HG02970 (cell line): ENCODE measurements around the gene SHC2.
A peak's percentile ranks its signal among the peaks of the same experiment; 100 is the strongest.

ENCODE experiments used
- ATAC-seq: cut with Tn5 transposase; IDR thresholded peaks from one replicate; pipeline ENCODE4 v1.9.1; 2021; ENCODE audit warnings: mild to moderate bottlenecking, moderate library complexity, moderate number of reproducible peaks; ENCODE audit not compliant: unreplicated experiment, low FRiP score

SHC2 gene, protein sequence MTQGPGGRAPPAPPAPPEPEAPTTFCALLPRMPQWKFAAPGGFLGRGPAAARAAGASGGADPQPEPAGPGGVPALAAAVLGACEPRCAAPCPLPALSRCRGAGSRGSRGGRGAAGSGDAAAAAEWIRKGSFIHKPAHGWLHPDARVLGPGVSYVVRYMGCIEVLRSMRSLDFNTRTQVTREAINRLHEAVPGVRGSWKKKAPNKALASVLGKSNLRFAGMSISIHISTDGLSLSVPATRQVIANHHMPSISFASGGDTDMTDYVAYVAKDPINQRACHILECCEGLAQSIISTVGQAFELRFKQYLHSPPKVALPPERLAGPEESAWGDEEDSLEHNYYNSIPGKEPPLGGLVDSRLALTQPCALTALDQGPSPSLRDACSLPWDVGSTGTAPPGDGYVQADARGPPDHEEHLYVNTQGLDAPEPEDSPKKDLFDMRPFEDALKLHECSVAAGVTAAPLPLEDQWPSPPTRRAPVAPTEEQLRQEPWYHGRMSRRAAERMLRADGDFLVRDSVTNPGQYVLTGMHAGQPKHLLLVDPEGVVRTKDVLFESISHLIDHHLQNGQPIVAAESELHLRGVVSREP

GRCh38 chr19:460877-461720 lies at the start of gene SHC2:
TSS of gene SHC2 (minus strand) at chr19:461033. CDS start at chr19:460996, 37 bp downstream.
- no peak for ATAC-seq

GRCh38 chr19:508204-509150 lies 47.6 kb upstream of the SHC2 start:
- no peak for ATAC-seq

DNA sequence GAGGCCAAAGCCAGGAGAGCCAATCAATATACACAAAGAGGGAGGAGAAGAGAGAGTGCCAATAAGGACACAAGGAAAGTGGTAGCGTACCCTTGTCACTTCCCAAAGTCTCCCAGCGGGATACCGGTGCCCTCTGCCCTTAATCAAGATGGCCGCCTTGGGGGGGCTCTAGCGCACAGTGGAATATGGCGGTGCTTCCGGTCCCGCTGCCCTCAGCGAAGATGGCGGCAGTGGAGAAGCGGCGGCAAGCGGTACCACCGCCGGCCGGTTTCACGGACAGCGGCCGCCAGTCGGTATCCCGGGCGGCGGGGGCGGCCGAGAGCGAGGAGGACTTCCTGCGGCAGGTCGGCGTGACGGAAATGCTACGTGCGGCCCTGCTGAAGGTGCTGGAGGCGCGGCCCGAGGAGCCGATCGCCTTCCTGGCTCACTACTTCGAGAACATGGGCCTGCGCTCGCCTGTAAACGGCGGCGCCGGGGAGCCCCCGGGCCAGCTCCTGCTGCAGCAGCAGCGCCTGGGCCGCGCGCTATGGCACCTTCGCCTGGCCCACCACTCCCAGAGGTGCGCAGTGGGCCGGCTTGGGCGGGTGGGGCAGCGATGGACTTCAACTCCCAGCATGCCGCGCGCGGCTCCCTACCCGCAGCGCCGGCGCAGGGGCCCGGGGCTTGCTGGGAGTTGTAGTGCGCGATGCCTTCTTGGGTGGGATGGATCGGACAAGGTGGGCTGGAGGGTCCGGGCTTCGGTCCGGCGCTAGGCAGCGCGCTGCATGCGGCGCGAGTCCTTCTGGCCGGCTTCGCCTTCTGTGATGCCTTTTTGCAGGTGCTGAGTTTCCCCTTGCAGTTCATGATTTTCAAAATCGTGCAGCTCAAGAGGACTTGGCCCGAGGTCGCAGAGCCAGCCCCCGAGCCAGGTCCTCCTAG lies 46.7 kb upstream of the SHC2 start, which contains the start of gene TPGS1:
Gene TPGS1, plus strand, starts transcription at position 212 of the 918 bp plus-strand sequence. Its CDS starts 10 bp downstream, at position 222.
- ATAC-seq, result peak; percentile 63

DNA sequence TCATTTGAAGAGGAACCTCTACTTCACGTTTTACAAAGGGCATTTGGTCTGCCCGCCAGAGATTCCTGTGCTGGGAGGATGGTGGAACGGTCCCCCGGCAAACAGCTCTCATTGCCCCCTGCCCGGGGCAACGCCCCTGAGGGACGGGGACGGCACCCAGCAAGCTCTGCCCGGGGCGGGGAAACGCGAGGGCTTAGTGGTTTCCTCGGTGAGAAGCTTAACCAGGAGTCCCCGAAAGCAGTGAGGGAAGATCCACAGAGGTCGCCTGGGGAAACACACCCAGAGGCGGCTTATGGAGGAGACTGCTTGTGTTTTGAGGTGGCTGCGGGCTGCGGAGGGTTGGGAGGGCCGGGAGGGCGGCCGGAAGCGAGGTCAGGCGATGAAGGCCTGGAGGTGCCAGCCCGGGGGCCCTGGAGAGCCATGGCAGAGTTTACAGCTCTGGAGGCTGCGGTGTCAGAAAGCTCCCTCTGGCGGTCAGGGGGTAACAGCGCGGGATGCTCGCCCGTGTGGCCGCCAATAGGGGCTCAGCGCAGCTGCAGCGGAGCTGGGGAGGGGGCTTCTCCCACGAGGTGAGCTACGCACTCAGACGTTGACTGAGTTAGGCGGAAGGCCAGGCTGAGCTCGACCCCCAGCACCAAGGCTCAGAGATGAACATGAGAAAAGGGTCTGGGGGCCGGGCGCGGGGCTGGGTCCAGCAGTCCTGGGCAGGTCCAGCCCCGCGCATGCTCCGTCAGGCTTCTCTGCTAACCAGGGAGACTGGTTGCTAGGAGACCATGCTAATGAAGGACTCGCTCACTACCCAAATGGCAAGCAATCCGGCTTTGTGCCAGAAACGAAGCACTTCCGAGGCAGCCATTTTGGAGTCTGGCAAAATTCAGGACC lies 45.8 kb upstream of the SHC2 start:
- ATAC-seq, result peak; percentile 70

GRCh38 chr19:504616-505015 lies 43.8 kb upstream of the SHC2 start:
- ATAC-seq, result no peak

GRCh38 chr19:501646-502045 lies 40.8 kb upstream of the SHC2 start:
- no peak for ATAC-seq

- ATAC-seq, result no peak
Measured at GRCh38 chr19:498977-499623, 38.3 kb upstream of the SHC2 start.

DNA sequence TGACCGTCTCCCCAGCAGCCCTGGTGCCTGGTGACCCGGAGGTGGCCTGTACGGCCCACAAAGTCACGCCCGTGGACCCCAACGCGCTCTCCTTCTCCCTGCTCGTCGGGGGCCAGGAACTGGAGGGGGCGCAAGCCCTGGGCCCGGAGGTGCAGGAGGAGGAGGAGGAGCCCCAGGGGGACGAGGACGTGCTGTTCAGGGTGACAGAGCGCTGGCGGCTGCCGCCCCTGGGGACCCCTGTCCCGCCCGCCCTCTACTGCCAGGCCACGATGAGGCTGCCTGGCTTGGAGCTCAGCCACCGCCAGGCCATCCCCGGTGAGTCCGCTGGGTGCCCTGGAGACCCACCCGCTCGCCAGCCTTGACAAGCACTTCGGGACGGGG lies 37.7 kb upstream of the SHC2 start:
- ATAC-seq, result no peak

DNA sequence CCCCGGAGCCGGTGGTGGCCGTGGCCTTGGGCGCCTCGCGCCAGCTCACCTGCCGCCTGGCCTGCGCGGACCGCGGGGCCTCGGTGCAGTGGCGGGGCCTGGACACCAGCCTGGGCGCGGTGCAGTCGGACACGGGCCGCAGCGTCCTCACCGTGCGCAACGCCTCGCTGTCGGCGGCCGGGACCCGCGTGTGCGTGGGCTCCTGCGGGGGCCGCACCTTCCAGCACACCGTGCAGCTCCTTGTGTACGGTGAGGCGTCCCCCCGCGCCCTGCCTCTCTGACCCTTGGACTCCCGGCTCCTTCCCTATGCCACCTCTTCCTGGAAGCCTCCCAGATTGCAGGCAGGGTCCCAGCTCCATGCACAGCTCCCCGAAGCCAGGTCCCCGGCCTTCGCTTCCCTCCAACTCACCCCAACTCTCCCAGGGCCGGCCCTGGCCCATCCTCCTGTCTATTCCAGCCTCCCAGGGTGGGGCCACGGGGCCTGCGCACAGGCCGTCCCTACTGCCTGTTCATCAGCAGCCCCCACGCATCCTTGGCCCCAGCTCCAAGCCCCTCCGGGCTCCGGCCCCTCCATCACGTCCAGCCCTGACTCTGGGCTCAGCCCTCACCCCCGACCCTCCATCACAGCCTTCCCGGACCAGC lies 37.2 kb upstream of the SHC2 start:
- no peak for ATAC-seq

- no peak for ATAC-seq
Measured at GRCh38 chr19:497491-497868, 36.6 kb upstream of the SHC2 start.

- no peak for ATAC-seq
Measured at GRCh38 chr19:496986-497385, 36.2 kb upstream of the SHC2 start.

GRCh38 chr19:496112-496665 lies 35.4 kb upstream of the SHC2 start, which contains the start of gene MADCAM1:
TSS of gene MADCAM1 (plus strand) at chr19:496486. CDS start at chr19:496500, 14 bp downstream.
- ATAC-seq, result no peak

GRCh38 chr19:495402-496111 lies 34.7 kb upstream of the SHC2 start:
- no peak for ATAC-seq

- ATAC-seq, result no peak
Measured at GRCh38 chr19:495081-495401, 34.2 kb upstream of the SHC2 start.

DNA sequence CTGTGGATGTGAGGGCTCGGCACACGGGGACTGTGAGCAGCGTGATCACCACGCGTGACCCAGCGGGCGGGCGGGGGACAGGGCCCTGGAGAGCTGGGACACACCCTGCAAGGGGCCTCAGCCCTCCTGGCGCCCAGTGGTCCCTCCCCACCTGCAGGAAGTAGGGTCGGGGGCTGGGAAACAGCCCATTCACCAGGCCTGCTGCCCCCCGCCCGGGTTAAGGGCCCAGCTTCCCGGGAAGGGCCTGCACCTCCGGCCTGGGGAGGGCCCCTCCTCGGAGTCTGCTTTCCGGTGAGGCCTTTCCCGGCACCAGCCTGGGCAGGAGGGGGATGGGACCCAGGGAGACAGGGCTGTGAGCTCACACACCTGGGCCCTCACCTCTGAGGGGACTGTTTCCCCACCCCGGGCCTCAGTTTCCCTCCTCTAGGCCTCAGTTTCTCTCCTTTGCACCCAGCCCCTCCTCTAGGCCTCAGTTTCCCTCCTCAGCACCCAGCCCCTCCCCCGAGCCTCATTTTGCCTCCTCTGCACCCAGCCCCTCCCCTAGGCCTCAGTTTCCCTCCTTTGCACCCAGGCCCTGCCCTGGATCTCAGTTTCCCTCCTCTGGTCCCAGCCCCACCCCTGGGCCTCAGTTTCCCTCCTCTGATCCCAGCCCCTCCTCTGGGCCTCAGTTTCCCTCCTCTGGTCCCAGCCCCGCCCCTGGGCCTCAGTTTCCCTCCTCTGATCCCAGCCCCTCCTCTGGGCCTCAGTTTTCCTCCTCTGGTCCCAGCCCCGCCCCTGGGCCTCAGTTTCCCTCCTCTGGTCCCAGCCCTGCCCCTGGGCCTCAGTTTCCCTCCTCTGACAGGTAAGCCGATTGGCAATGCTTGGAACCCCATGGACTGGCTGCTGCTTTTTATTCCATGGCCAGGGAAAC lies 33.6 kb upstream of the SHC2 start:
- no peak for ATAC-seq
